C4-2B (cell line): Measurements from ENCODE around the gene NPTX1.

Source experiments
- CTCF ChIP-seq: fragments of 450-650 bp; conservative IDR thresholded peaks from 2 replicates; pipeline ENCODE4 v1.5.1; 2017; ENCODE audit warnings: mild to moderate bottlenecking
- ZFX ChIP-seq: fragments of 450-650 bp; IDR thresholded peaks from 2 replicates; pipeline ENCODE4 v1.6.1; 2017

- TF ChIP-seq CTCF (no peak), ZFX (no peak)
These were observed 36.8 kb upstream of the NPTX1 start for GRCh38 chr17:80513201-80513600.
